Mucosa of stomach (tissue), 1 donor: ENCODE results near the gene FIG4.
"Not testable (repeated sequence)": the region's sequence is repeated elsewhere in the genome, so short reads cannot be mapped to it uniquely, and the experiment has no call there.

ENCODE experiments used
- H3K27me3 ChIP-seq: one replicate; pipeline ENCODE4 v1.7.0; 2013; ENCODE audit warnings: mild to moderate bottlenecking, low read length; ENCODE audit not compliant: control insufficient read depth, insufficient read depth
- H3K36me3 ChIP-seq: one replicate; pipeline ENCODE4 v1.7.0; 2013; ENCODE audit warnings: low read length; ENCODE audit not compliant: control insufficient read depth, insufficient read depth
- H3K4me1 ChIP-seq: one replicate; pipeline ENCODE4 v1.7.0; 2013; ENCODE audit warnings: mild to moderate bottlenecking, low read length; ENCODE audit not compliant: control insufficient read depth, insufficient read depth
- H3K4me3 ChIP-seq: one replicate; pipeline ENCODE4 v1.7.0; 2013; ENCODE audit warnings: low read length
- H3K9ac ChIP-seq: one replicate; pipeline ENCODE4 v1.7.0; 2013; ENCODE audit warnings: mild to moderate bottlenecking, low read length, moderate library complexity
- H3K9me3 ChIP-seq: one replicate; pipeline ENCODE4 v1.7.0; 2013; ENCODE audit warnings: mild to moderate bottlenecking, low read length, moderate library complexity; ENCODE audit not compliant: control insufficient read depth
- donor health status: Pancreatic carcinoma.

FIG4 gene

GRCh38 chr6:109708099-109708498 lies 17.0 kb downstream of the FIG4 start:
- H3K9me3 ChIP-seq, H3K9ac ChIP-seq, H3K27me3 ChIP-seq, H3K4me1 ChIP-seq, H3K36me3 ChIP-seq, H3K4me3 ChIP-seq: not testable (repeated sequence)

- Histone ChIP-seq H3K36me3 (no peaks in the 10 kb centered on the region), H3K4me3 (no peak overlapping the region), H3K27me3 (no peaks in the 10 kb centered on the region), H3K4me1 (no peaks in the 10 kb centered on the region), H3K9ac (no peak overlapping the region), H3K9me3 (no peaks in the 10 kb centered on the region)
Observed at GRCh38 chr6:109713097-109713496, 22.0 kb downstream of the FIG4 start.

- Histone ChIP-seq H3K4me3 (no peak overlapping the region), H3K27me3 (no peaks in the 10 kb centered on the region), H3K9me3 (no peaks in the 10 kb centered on the region), H3K36me3 (no peaks in the 10 kb centered on the region), H3K9ac (no peak overlapping the region), H3K4me1 (no peaks in the 10 kb centered on the region)
Observed at GRCh38 chr6:109714166-109714565, 23.1 kb downstream of the FIG4 start.

- Histone ChIP-seq H3K9me3 (no peaks in the 10 kb centered on the region), H3K36me3 (no peaks in the 10 kb centered on the region), H3K9ac (no peak overlapping the region), H3K4me3 (no peak overlapping the region), H3K27me3 (no peaks in the 10 kb centered on the region), H3K4me1 (no peaks in the 10 kb centered on the region)
Observed at GRCh38 chr6:109714611-109715010, 23.5 kb downstream of the FIG4 start.

GRCh38 chr6:109715616-109716015 lies 24.5 kb downstream of the FIG4 start:
- Histone ChIP-seq H3K36me3 (no peaks in the 10 kb centered on the region), H3K27me3 (no peaks in the 10 kb centered on the region), H3K4me3 (no peak overlapping the region), H3K4me1 (no peaks in the 10 kb centered on the region), H3K9ac (no peak overlapping the region), H3K9me3 (no peaks in the 10 kb centered on the region)

GRCh38 chr6:109717971-109718370 lies 26.9 kb downstream of the FIG4 start:
- Histone ChIP-seq H3K4me1 (no peaks in the 10 kb centered on the region), H3K9ac (no peak overlapping the region), H3K36me3 (no peaks in the 10 kb centered on the region)

GRCh38 chr6:109718991-109719390 lies 27.9 kb downstream of the FIG4 start:
- Histone ChIP-seq H3K9ac (no peak overlapping the region), H3K9me3 (no peaks in the 10 kb centered on the region), H3K4me1 (no peaks in the 10 kb centered on the region), H3K4me3 (no peak overlapping the region), H3K27me3 (no peaks in the 10 kb centered on the region), H3K36me3 (no peaks in the 10 kb centered on the region)

More at GRCh38 chr6:109717971-109718370, 26.9 kb downstream of the FIG4 start:
- no peaks in the 10 kb centered on the region for H3K9me3 ChIP-seq
- no peak overlapping the region for H3K4me3 ChIP-seq
- H3K27me3 ChIP-seq = no peaks in the 10 kb centered on the region

- no peak overlapping the region for H3K9ac ChIP-seq
- no peaks in the 10 kb centered on the region for H3K27me3 ChIP-seq
- H3K4me1 ChIP-seq = no peaks in the 10 kb centered on the region
Observed at GRCh38 chr6:109720311-109720710, 29.2 kb downstream of the FIG4 start.

GRCh38 chr6:109722011-109722410 lies 30.9 kb downstream of the FIG4 start:
- no peaks in the 10 kb centered on the region for H3K36me3 ChIP-seq
- H3K9me3 ChIP-seq = no peaks in the 10 kb centered on the region
- no peak overlapping the region for H3K9ac ChIP-seq
- H3K4me1 ChIP-seq = no peaks in the 10 kb centered on the region
- no peaks in the 10 kb centered on the region for H3K27me3 ChIP-seq
- no peak overlapping the region for H3K4me3 ChIP-seq

More at GRCh38 chr6:109720311-109720710, 29.2 kb downstream of the FIG4 start:
- Histone ChIP-seq H3K36me3 (no peaks in the 10 kb centered on the region), H3K9me3 (no peaks in the 10 kb centered on the region), H3K4me3 (no peak overlapping the region)

GRCh38 chr6:109722564-109723254 lies 31.6 kb downstream of the FIG4 start:
- Histone ChIP-seq H3K27me3 (no peaks in the 10 kb centered on the region), H3K4me3 (no peak overlapping the region), H3K9me3 (no peaks in the 10 kb centered on the region), H3K36me3 (no peaks in the 10 kb centered on the region), H3K4me1 (no peaks in the 10 kb centered on the region), H3K9ac (no peak overlapping the region)

- H3K27me3 ChIP-seq, H3K4me1 ChIP-seq, H3K9me3 ChIP-seq, H3K9ac ChIP-seq, H3K4me3 ChIP-seq, H3K36me3 ChIP-seq: not testable (repeated sequence)
Observed at GRCh38 chr6:109725250-109725649, 34.2 kb downstream of the FIG4 start.

- H3K4me3 ChIP-seq = no peak overlapping the region
- H3K4me1 ChIP-seq = no peaks in the 10 kb centered on the region
- H3K9ac ChIP-seq = no peak overlapping the region
- no peaks in the 10 kb centered on the region for H3K9me3 ChIP-seq
- no peaks in the 10 kb centered on the region for H3K36me3 ChIP-seq
- H3K27me3 ChIP-seq = no peaks in the 10 kb centered on the region
Observed at GRCh38 chr6:109736273-109737025, 45.4 kb downstream of the FIG4 start.
